LNCAP (cell line): ENCODE measurements around the gene ZNF587B.
"Not testable (repeated sequence)": the region's sequence is repeated elsewhere in the genome, so short reads cannot be mapped to it uniquely, and the experiment has no call there.

Experiments used
- TF ChIP-seq, protein P1 (sequence below): fragments of 450-650 bp; IDR thresholded peaks from 2 replicates; pipeline ENCODE4 v1.5.1; 2017; ENCODE audit warnings: mild to moderate bottlenecking

ZNF587B gene

DNA sequence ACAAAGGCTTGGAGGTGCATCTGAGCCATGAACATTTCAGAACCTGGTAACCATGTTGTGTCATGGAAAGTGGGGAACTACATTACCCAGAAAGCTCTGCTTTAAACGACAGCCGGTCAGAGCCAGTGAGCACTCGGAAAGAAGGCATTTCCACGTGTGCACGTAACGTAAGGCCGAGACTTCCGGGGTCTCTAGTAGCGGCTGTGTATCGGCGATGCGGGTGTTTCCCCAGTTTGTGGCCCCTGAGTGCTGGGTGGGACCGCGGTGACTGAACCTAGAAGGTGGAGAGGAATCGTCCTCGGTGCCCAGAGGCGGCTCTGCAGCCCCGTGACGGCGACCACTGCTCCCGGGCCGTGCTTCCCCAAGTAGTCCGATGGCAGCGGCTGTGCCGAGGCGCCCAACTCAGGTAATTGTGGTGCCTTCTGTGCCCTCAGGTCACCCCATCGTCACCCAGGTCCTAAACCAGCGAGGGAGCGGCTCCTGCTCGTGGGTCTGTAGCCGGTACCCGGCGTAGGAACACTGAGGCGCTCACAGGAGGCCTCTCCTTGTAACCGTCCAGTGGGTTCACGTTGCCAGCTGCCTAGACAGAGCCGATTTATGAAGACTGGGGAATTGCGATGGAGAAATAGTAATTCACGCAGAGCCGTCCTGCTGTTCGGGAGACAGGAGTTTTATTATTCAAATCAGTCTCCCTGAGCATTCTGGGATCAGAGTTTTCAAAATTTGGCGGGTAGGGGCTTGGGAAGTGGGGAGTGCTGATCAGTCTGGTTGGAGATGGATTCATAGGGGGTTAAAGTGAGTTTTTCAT is 19.8 kb downstream of the ZNF587B start, which contains the start of gene ZNF587:
ZNF587 (plus strand) TSS at position 194 of the 808 bp plus-strand sequence; CDS start at position 374, 180 bp downstream.
- TF ChIP-seq, protein P1, sequence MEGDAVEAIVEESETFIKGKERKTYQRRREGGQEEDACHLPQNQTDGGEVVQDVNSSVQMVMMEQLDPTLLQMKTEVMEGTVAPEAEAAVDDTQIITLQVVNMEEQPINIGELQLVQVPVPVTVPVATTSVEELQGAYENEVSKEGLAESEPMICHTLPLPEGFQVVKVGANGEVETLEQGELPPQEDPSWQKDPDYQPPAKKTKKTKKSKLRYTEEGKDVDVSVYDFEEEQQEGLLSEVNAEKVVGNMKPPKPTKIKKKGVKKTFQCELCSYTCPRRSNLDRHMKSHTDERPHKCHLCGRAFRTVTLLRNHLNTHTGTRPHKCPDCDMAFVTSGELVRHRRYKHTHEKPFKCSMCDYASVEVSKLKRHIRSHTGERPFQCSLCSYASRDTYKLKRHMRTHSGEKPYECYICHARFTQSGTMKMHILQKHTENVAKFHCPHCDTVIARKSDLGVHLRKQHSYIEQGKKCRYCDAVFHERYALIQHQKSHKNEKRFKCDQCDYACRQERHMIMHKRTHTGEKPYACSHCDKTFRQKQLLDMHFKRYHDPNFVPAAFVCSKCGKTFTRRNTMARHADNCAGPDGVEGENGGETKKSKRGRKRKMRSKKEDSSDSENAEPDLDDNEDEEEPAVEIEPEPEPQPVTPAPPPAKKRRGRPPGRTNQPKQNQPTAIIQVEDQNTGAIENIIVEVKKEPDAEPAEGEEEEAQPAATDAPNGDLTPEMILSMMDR, result not testable (repeated sequence)

DNA sequence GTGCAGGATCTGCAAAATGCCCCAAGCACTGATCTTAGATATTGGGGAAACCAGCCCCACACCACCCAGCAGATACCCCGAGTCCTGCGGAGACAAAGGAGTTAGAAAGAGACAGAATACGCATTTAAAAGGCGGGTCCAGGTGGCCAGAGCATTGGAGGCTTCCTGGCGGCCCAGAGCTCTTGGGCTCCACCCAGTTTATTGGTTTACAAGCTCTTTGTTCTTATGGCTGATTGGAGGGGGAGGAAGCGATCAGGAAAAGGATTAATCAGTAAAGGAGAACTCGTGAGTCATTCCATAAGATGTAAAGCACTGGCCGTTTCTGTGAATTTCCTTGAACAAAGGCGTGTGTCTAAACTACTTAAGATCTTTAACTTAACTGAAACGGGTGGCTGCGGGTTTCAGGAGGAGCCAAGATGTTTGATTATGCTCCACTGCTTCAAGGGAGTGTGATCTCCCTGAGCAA is 20.5 kb downstream of the ZNF587B start:
- TF ChIP-seq, protein P1, result no peak

DNA sequence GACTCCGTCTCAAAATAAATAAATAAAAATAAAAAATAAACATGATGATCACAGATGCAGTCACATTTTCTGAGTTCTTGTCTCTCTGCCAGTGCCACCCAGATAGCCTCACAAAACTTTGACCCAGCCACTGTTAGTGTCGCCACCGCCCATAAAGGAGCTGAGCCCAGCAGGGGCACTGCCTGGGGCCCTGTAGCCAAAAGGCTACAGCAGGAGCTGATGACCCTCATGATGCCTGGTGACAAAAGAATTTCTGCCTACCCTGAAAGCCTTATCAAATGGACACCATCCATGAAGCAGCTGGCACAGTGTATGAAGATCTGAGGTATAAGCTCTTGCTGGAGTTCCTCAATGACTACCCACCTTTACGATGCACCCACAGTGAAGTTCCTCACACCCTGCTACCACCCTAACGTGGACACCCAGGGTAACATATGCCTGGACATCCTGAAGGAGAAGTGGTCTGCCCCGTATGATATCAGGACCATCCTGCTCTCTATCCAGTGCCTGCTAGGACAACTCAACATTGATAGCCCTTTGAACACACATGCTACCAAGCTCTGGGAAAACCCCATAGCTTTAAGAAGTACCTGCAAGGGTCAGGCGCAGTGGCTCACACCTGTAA is 37.9 kb downstream of the ZNF587B start:
- TF ChIP-seq, protein P1, result no peak

DNA sequence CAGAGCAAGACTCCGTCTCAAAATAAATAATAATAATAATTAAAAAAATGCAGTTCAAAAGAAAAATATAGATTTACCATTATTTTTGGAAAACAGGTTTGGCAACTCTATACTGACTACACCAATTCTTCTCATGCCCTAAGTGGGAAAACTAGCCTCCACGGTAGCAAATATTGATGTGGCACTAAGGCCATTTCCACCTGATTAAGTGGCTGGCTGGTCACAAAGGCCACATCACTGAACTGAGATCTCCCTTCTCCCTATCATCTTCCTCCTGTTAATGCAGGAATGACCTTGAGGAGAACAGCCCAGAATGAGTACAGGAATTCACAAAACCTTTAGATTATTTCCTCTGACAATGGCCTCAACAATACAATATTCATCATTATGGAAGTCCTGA is 40.1 kb downstream of the ZNF587B start:
- TF ChIP-seq, protein P1, result no peak

DNA sequence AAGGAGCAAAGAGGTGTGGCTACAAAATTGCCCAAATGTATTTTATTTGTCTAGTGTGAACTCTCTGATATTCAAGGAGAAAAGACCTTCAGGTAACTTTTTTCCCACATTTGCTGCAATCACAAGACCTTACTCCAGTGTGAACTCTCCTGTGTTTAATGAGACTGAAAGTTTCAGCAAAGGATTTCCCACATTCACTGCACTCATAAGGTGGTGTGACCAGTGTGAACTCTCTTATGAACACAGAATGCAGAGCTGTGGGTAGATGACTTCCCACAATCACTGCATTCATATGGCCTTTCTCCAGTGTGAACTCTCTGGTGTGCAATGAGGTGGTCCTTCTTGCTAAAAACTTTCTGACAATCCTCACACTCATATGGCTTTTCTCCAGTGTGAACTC is 42.4 kb downstream of the ZNF587B start:
- TF ChIP-seq, protein P1, result no peak

DNA sequence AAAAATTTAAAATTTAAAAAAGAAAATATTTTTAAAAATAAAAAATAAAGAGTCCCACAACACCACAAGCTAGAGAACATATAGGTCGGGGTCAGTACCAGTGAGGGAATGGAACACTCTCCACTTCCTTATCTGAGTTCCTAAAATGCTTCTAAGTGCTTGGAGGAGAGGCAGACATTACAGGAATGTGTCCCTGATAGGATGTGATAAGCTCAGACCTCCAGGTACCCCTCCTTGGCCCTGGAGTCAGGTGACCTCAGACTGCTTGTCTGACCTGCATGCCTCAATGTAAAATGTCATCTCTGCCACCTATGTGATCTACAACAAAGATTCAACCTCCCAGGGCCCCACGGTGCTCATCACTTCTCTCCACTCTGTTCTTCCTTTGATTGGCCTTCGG is 55.9 kb downstream of the ZNF587B start:
- TF ChIP-seq, protein P1, result no peak

DNA sequence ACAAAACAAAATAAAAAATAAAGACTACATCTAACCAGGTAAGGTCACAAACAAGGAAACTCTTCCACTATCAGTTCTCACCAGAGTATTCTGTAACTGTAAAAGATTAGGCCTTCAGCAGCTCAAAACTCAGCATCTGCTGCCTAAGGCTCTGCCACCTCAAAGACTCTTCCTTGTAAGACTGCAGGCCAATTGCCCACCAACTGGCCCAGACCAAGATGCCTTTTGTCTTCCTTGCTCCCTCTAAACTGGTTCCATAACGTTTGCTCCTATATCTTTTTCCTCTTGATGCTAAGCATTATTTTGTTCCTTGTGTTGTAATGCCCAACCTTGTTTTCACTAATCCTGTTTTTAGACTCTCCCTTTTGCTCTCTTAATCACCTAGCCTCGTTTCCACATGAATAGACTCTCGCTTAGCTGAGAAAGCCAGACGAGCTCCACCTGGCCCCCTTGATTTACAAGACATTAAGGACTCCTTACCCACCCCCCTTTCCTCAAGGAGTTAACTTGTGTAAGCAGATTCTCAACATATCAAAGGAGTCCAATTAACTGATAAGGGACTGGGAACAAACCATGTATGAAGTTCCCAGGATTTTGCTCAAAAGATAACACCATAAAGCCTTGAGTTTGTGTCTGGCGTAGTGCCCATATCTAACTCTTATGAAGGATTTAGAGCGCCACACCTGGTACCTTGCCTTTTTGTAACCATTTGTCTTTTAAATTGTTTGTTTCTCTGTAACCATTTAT is 57.3 kb downstream of the ZNF587B start:
- TF ChIP-seq, protein P1, result peak; percentile 26; the same call in 1 of the 2 replicates
